NCI-H69 (cell line): ENCODE measurements around the gene R3HDM4.

ENCODE experiments used
- DNase-seq: peaks from one replicate; lab custom pipeline; 2025; lab: John Stamatoyannopoulos, UW

Gene R3HDM4

DNA sequence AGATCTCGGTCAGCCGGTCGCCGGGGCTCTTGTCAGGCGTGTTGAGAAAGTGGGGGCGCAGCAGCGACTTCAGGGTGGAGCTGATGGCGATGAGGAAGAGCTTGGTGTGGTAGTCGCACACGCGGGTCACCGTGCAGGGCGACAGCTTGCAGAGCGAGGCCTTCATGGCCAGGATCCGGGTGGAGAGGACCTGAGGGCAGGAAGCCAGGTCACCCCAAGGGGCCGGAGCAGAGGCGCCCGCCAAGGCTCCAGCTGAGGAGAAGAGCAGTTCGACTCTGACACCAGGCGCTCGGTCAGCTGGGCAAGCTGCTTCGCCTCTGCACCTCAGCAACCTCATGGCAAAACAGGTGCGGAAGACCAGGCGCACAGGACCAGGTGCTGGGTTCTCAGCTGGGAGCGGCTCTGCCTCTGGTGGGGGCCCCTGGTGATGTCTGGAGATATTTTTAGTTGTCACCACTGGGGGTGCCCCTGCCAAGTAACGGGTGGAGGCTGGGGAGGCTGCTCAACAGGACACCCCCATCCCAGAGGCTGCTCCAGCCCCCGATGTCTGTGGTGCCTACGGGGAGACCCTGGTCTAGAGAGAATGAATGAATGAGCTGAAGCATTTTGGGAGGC lies 37.6 kb downstream of the R3HDM4 start:
- DNase-seq, result no peak

DNA sequence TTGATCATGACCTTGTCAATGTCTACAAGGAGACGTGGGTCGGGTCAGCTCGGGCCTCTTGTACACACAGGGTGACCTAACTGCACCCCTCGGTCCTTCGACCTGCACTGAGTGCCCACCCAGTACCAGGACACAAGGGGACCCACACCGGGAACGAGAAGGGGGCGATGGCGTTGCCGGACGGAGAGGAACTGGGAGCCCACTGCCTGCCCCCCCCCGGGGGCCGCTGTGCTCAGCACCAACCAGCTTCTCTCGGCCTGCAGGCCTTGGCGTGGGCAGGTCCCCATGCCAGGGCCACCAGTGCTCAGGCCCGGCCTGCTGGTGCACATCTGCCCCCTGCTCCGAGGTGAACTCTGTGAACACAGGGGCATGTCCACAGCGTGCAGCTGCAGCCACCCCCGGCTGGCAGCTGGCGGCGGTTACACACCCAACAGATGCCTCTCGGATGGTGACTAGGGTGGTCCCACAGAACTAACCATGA lies 39.4 kb downstream of the R3HDM4 start:
- no peak for DNase-seq

DNA sequence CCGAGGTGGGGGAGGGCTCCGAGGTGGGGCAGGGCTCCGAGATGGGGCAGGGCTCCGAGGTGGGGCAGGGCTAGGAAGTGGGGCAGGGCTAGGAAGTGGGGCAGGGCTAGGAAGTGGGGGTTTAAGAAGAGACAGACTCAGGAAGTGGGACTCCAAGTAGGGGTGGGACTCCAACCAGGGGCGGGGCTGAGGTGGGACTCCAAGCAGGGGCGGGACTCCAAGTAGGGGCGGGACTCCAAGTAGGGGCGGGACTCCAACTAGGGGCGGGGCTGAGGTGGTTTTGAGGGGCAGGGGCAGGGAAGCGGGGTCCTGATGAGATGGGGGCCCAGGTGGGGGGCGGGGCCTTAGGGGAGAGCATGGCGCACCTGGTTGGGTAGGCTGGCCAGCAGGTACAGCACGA lies 39.9 kb downstream of the R3HDM4 start:
- DNase-seq, result peak; percentile 46

DNA sequence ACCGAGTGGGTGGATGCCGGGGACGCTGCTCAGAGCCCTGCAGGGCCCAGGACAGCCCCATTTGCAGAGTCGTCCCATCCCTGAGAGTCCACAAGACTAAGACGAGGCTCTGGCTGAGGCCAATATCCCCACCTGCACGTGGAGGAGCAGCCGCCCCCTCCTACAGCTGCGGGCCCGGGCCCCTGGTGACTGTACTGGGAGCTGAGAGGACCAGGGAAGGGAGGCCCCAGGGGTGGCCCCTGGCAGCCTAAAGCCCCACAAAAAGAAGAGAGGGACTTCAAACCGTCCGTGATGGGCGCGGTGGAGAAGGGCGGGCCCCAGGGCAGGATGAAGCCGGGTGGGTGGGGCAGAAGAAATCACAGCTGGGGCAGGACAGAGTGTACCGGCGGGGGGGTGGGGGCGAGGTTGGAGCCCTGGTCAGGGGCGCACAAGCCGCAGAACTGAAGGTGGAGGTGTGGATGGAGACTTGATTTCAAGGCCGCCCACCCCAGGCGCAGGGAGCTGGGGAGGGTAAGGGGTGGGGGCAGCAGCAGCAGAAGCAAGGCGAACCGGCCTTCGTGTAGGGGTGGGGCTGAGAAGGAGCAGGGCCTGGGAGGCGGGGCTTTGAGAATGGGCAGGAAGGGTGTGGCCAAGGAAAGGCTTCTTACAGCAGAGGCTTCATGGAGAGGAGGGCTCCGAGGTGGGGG lies 40.6 kb downstream of the R3HDM4 start:
- peak; percentile 73 for DNase-seq

DNA sequence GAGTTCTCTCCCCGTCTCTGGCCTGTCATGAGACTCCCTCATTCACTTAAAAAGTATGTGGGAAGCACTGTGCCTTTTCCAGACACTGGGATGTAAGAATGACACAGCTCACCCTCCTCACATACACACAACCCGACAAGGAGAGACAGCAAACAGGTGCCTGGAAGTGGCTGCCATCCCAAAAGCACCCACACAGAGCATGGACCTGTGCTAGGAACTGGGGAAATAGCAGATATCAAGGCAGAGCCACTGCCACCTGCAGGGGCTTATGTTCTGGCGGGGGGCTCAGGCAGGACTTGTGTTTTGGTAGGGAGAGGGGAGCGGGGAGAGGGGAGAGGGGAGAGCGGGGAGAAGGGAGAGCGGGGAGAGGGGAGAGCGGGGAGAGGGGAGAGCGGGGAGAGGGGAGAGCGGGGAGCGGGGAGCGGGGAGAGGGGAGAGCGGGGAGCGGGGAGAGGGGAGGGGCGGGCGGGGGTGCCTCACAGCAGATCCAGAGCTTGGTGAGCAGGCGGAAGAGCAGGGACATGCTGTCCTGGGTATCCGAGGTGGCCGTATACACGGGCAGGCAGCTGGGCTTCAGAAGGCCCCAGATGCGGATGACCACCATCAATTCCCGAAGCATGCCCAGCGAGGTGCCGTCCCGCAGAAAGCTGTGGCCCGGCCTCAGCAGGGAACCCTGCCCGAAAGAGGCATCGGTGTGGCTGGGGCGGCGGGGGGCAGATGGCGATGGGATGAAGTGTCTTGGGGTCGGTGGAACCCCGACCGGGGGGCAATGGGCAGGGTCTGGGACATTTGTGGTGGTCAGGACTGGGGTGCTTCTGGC lies 41.4 kb downstream of the R3HDM4 start:
- DNase-seq, result peak; percentile 63

GRCh38 chr19:870963-871401 lies 42.0 kb downstream of the R3HDM4 start:
- DNase-seq, result peak; percentile 85

GRCh38 chr19:870314-870713 lies 42.7 kb downstream of the R3HDM4 start:
- no peak for DNase-seq

DNA sequence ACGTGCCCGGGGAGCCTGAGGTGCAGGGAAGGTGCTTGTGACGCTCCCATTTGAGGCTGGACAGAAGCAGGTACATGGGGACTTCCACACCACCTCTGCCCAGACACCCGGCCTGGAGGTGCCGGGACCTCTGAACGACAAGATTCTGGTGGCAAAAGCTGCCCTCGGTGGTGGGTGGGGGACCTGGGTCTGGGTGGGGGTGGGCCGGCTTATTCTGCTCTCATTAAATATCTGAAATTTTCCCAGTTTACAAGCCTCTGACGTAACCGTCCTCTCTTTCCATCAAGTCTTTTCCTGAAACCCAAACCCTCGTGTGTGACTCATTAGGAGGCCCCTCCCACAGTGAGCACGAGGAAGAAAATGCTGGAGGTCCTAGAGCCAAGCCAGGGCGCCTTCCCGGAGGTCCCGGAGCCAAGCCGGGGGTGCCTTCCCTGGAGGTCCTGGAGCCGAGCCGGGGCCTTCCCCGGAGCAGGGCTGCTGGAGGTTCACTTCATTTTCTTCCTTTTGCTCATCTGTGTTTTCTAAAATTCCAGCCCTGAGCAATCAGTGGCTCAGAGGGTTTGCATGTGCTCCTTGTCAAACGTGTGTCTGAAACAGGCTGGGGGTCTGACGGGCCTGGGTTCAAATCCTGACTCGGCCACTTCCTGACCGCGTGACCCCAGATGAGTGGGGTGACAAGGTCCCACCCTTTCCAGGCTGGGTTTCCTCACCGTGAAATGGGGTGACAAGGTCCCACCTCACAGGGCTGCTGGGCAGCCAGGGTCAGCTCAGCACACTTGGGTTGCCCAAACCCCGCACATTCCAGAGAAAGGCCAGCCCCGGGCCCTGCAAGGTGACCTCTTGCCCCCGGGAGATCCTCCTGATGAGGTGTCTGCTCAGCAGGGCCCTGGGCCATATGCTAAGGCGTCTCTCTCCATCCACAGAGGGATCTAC lies 43.5 kb downstream of the R3HDM4 start:
- DNase-seq, result no peak

DNA sequence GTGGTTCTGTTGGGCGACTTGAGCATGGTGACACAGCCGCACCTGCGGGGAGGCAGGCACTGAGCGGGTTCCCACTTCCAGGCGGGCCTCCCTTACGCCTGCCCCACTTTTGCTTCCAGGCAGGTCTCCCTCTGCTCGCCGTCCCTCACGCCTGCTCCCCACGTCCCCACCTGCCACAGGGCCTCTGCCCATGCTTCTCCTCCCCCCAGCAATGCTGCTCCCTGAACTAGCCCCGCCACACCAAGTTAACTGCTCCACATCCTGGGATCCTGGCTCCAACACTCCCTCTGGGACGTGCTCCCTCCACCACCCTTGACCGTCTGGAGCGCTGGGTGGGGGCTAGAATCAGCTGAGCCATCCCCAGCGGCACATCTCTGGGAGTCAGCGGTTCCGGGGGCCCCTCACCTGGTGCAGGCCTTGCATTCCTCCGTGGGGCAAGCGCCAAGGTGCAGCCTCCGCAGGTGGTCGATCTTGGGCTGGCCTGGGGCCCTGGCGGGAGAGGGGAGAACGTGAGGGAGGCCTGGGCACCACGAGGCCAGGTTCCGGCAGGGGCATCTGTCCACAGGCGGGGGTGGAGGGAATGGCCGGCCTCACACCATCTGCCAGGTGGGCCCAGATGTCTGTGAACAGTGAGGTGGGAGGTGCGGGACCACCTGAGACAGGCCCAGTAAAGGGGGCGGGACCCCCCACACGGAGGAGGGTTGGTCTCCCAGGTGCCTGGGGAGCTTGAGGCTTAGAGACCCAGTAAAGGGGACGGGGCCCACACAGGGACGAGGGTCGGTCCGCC lies 44.4 kb downstream of the R3HDM4 start:
- DNase-seq, result no peak

- DNase-seq, result no peak
Observed at GRCh38 chr19:867855-868457, 45.1 kb downstream of the R3HDM4 start.

GRCh38 chr19:867301-867793 lies 45.7 kb downstream of the R3HDM4 start:
- peak; percentile 92 for DNase-seq

GRCh38 chr19:866769-867300 lies 46.2 kb downstream of the R3HDM4 start:
- DNase-seq, result no peak

DNA sequence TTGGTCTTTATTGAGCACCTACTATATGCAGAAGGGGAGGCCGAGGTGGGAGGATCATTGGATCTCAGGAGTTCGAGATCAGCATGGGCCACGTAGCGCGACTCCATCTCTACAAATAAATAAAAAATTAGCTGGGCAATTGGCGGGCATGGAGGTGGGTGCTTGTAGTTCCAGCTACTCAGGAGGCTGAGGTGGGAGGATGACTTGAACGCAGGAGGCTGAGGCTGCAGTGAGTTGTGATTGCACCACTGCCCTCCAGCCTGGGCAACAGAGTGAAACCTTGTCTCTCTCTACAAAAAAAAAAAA lies 49.8 kb downstream of the R3HDM4 start:
- no peak for DNase-seq

DNA sequence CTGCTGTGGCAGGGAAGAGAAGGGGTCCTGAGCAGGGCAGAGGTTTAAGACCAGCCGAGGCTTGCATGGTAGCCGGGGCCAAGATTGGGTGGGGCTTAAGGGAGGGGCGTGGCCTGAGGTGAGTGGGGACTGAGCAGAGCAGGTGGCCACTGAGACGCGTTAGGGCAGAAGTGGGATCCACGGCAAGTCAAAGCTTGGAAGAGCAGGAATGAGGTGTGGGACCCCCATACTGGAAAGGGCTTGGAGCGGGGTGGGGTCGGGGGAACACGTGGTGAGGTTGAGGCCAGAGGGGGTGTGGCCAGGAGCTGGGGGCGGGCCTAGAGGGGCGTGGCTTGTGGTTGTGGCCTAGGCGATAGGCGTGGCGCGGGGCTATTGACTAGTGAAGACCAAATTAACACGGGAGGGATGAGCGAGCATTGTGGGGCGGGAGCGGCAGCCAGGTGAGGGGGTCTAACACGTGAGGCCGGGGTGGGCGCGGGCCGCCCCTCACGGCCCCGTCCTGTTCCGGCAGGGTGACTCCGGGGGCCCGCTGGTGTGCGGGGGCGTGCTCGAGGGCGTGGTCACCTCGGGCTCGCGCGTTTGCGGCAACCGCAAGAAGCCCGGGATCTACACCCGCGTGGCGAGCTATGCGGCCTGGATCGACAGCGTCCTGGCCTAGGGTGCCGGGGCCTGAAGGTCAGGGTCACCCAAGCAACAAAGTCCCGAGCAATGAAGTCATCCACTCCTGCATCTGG lies 50.3 kb downstream of the R3HDM4 start:
- DNase-seq, result peak; percentile 69

- DNase-seq, result peak; percentile 85
Observed at GRCh38 chr19:861756-862580, 51.1 kb downstream of the R3HDM4 start.

GRCh38 chr19:861141-861755 lies 51.8 kb downstream of the R3HDM4 start:
- no peak for DNase-seq

DNA sequence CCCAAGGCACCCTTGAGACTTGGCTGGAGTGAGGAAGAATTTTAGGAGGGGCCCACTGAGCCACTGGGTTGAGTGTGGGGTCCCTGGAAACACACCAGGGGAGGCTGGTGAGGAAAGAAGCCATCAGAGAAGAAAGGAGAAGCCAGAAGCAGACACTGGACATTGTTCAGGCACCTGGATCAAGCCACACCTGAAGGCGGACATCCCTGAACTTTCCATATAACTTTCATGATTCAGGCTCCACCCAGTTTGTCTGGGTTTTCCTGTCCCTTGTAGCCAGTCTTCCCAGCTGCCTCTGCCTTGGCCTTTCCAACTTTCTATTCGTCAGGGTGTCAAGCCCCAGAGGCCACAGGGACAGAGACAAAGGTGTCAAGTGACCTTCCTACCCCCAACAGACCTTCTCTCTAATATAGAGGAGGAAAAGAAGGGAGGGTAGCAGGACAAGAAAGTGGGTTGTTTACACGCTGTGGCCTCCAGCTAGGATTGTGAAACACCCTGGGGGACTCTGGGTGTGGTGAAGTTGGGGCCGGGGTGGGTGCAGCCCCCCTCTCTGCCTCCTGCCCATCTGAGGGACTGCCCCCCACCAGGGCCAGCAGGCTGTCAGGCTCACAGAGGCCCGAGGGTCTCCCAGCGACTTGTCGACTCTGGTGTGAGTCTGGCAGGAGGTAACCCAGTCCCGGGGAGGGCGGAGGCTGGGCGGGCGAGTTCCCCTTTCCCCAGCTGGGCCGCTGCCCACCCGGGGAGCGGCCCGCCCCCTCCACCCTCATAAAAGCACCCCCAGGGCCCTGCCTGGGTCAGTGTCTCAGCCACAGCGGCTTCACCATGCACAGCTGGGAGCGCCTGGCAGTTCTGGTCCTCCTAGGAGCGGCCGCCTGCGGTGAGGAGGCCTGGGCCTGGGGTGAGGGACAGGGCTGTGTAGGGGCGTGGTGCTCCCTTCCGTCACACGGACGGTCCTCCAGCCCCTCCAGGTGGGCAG lies 53.9 kb downstream of the R3HDM4 start, which contains the start of gene CFD:
Gene CFD, plus strand, starts transcription at position 797 of the 976 bp plus-strand sequence. Its CDS starts 26 bp downstream, at position 823.
- DNase-seq, result peak; percentile 33
